Mucosa of rectum (tissue), 2 donors: ENCODE data around the gene EPM2A.

Experiments
- H3K27ac ChIP-seq, 2 donors: one replicate each; pipeline ENCODE4 v1.7.0; 2013; ENCODE audit warnings: inconsistent platforms in 2 of 2, low read depth in 2 of 2, low read length in 2 of 2
- H3K27me3 ChIP-seq, 2 donors: one replicate each; pipeline ENCODE4 v1.7.0; 2013; ENCODE audit warnings: low read length in 2 of 2; ENCODE audit not compliant: control insufficient read depth in 2 of 2, insufficient read depth in 2 of 2
- H3K36me3 ChIP-seq, 2 donors: one replicate each; pipeline ENCODE4 v1.7.0; 2013; ENCODE audit warnings: low read length in 2 of 2; ENCODE audit not compliant: control insufficient read depth in 2 of 2, insufficient read depth in 2 of 2
- H3K4me1 ChIP-seq, 2 donors: one replicate each; pipeline ENCODE4 v1.7.0; 2013; ENCODE audit warnings: low read length in 2 of 2, mild to moderate bottlenecking in 1 of 2; ENCODE audit not compliant: control insufficient read depth in 2 of 2, insufficient read depth in 2 of 2
- H3K4me3 ChIP-seq, 2 donors: one replicate each; pipeline ENCODE4 v1.7.0; 2013; ENCODE audit warnings: low read length in 2 of 2
- H3K9ac ChIP-seq, 2 donors: one replicate each; pipeline ENCODE4 v1.7.0; 2013; ENCODE audit warnings: low read length in 2 of 2, low read depth in 1 of 2, mild to moderate bottlenecking in 1 of 2
- H3K9me3 ChIP-seq, 2 donors: one replicate each; pipeline ENCODE4 v1.7.0; 2013; ENCODE audit warnings: low read length in 2 of 2; ENCODE audit not compliant: control insufficient read depth in 2 of 2
- donor health status: healthy.
- donor health status: Normal muscosa, but diverticular disease.

EPM2A gene

DNA sequence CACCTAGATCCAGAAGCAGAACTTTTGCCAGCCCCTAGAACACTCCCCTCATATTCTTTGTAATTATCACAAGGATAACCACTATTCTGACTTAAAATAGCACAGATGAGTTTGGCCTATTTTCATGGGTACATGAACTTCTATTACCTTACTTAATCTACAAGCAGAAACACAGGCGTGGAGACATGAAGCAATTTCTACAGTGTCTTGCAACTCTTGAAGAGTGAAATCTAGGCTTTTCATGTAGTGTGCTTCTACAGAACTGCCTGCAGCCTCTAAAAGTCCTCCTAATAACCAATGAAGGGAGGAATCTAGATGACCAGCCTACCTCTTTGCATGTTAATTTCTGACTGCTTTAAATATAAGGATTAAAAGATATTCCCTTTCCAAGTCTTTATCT is 82.7 kb downstream of the EPM2A start:
- Histone ChIP-seq H3K36me3 (no peaks in the 10 kb centered on the region), H3K9me3 (no peaks in the 10 kb centered on the region), H3K9ac (no peak overlapping the region), H3K4me1 (no peaks in the 10 kb centered on the region), H3K27me3 (no peaks in the 10 kb centered on the region), H3K27ac (no peak overlapping the region), H3K4me3 (no peak overlapping the region)

- no peak overlapping the region for H3K4me3 ChIP-seq
- no peak overlapping the region for H3K27ac ChIP-seq
- H3K4me1 ChIP-seq: no peaks in the 10 kb centered on the region
Measured at GRCh38 chr6:145651988-145652387, 83.3 kb downstream of the EPM2A start.

DNA sequence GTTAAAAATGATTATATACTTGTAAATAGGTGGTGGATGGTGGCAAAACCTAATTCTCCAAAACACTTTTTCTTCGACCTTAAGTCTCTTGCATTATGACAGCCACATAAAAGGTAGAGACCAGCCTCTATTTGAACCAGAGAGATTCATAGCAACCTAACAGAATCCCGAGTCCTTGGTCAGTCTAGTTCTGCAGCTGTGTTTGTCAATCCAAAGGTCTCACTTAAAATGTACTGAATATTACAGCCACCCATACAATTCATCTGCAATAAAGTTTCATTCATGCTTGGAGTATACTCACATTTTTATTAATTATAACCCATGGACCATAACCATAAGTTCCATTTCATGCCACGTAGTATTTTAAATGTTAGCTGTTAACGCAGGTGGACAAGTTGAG is 87.2 kb downstream of the EPM2A start:
- Histone ChIP-seq H3K9me3 (no peaks in the 10 kb centered on the region), H3K4me3 (no peak overlapping the region), H3K27me3 (no peaks in the 10 kb centered on the region), H3K36me3 (no peaks in the 10 kb centered on the region), H3K9ac (no peak overlapping the region), H3K27ac (no peak overlapping the region), H3K4me1 (no peaks in the 10 kb centered on the region)

More at GRCh38 chr6:145651988-145652387, 83.3 kb downstream of the EPM2A start:
- H3K36me3 ChIP-seq: no peaks in the 10 kb centered on the region
- H3K9me3 ChIP-seq: no peaks in the 10 kb centered on the region
- no peak overlapping the region for H3K9ac ChIP-seq
- no peaks in the 10 kb centered on the region for H3K27me3 ChIP-seq

DNA sequence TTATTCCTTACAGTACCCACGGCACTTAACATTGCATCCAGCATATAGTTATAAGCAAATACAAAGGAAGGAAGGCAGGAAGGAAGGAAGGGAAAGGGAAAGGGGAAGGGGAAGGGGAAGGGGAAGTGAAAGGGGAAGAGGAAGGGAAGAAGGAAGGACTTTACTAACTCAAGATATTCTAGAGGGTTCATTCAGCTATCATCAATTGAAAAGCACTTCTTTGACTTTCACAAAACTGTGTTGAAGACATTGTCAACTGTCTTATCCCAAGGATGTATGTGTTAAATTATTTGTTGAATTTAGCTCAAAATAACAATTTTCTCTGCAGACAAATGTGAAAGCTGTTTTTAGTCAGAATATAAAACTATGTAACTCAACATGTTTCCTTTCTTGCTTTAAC is 87.7 kb downstream of the EPM2A start:
- Histone ChIP-seq H3K9me3 (no peaks in the 10 kb centered on the region), H3K27me3 (no peaks in the 10 kb centered on the region), H3K4me3 (no peak overlapping the region)

DNA sequence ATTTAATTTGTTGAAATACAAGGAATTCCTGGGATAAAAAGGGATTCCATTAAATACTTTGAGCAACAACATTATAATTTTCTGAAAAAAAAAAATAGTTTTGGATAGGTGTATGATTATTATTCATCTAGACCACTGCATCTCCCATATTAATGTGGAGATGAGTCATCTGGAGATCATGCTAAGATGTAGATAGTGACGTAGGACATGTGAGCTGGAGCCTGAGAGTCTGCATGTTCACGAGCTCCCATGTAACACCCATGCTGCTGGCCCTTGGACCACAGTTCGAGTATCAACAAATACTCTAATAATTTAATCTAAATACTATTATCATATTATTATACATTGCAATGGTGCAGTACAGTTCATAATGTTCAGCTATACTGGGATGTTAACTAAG is 91.6 kb downstream of the EPM2A start:
- no peak overlapping the region for H3K4me3 ChIP-seq
- no peak overlapping the region for H3K9ac ChIP-seq
- H3K27ac ChIP-seq: no peak overlapping the region
- H3K27me3 ChIP-seq: no peaks in the 10 kb centered on the region
- no peaks in the 10 kb centered on the region for H3K4me1 ChIP-seq
- no peaks in the 10 kb centered on the region for H3K9me3 ChIP-seq
- H3K36me3 ChIP-seq: no peaks in the 10 kb centered on the region

More for the DNA sequence above, 87.7 kb downstream of the EPM2A start:
- Histone ChIP-seq H3K9ac (no peak overlapping the region), H3K4me1 (no peaks in the 10 kb centered on the region), H3K36me3 (no peaks in the 10 kb centered on the region), H3K27ac (no peak overlapping the region)

DNA sequence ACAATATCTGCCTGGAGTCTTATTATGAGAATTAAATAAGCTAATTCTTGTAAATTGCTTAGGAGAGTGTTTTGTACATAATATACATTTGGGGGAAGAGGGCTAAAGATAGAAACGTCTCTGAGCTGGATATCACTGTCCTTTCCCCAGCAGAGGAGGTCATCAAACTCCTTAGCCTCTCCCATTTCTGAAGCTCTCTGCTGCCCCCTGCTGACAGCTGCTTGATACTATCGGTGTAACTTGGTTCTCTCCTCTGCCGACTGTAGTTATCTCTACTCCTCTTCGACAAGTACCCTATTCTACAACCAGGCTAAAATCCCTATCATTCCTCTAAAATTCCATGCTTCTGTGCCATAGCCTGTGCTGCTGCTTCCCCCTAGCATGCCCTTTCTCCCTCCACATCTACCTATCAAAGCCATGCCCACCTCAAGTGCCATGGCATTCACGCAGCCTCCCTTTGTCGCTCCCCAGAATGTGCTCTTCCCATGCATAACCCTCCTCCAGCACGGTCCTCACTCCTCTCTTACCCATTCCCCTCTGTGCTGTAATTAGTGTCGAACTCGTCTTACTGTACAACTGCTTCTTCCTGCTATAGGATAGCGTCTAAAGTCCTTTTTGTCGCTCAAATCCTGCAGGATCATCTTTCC is 101.2 kb downstream of the EPM2A start:
- Histone ChIP-seq H3K4me3 (no peak overlapping the region), H3K27ac (no peak overlapping the region), H3K36me3 (no peaks in the 10 kb centered on the region), H3K9ac (no peak overlapping the region), H3K4me1 (no peaks in the 10 kb centered on the region), H3K9me3 (no peaks in the 10 kb centered on the region), H3K27me3 (no peaks in the 10 kb centered on the region)

GRCh38 chr6:145632971-145633370 is 102.3 kb downstream of the EPM2A start:
- Histone ChIP-seq H3K9me3 (no peaks in the 10 kb centered on the region), H3K27me3 (no peaks in the 10 kb centered on the region), H3K36me3 (no peaks in the 10 kb centered on the region), H3K4me1 (no peaks in the 10 kb centered on the region), H3K27ac (no peak overlapping the region), H3K9ac (no peak overlapping the region), H3K4me3 (no peak overlapping the region)

GRCh38 chr6:145631374-145631773 is 103.9 kb downstream of the EPM2A start:
- H3K36me3 ChIP-seq: peaks cover 0 to 2% of the 10 kb centered on the region in 2 donors
- no peaks in the 10 kb centered on the region for H3K27me3 ChIP-seq
- no peak overlapping the region for H3K4me3 ChIP-seq
- H3K27ac ChIP-seq: no peak overlapping the region
- H3K9ac ChIP-seq: no peak overlapping the region
- no peaks in the 10 kb centered on the region for H3K9me3 ChIP-seq
- no peaks in the 10 kb centered on the region for H3K4me1 ChIP-seq

- no peaks in the 10 kb centered on the region for H3K9me3 ChIP-seq
- no peak overlapping the region for H3K9ac ChIP-seq
- no peaks in the 10 kb centered on the region for H3K4me1 ChIP-seq
- H3K27ac ChIP-seq: no peak overlapping the region
- H3K36me3 ChIP-seq: peaks cover 0 to 2% of the 10 kb centered on the region in 2 donors
- H3K27me3 ChIP-seq: no peaks in the 10 kb centered on the region
- no peak overlapping the region for H3K4me3 ChIP-seq
Measured at GRCh38 chr6:145630598-145630997, 104.7 kb downstream of the EPM2A start.

GRCh38 chr6:145629478-145629877 is 105.8 kb downstream of the EPM2A start:
- Histone ChIP-seq H3K36me3 (peaks cover 0 to 2% of the 10 kb centered on the region in 2 donors), H3K4me1 (no peaks in the 10 kb centered on the region), H3K4me3 (no peak overlapping the region), H3K27me3 (no peaks in the 10 kb centered on the region), H3K9me3 (no peaks in the 10 kb centered on the region), H3K9ac (no peak overlapping the region), H3K27ac (no peak overlapping the region)

DNA sequence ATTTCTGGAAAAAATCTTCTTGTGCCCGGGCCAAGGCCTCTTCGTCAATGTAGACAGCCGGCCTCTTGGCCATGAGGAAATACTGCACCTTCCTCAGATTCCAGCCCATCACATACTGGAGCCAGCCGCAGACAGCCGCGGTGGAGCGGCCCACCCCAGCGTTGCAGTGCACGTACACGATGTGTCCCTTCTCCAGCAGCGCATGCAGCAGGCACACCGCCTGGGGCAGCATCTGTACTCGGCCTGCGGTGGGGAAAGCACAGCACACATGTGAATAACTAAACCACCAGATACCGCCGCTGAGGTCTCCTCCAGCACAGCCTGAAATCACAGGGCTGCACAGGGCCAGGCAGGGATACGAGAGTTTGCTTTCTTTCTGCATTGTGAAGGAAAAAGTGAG is 107.9 kb downstream of the EPM2A start:
- H3K27ac ChIP-seq: no peak overlapping the region
- no peaks in the 10 kb centered on the region for H3K27me3 ChIP-seq
- H3K4me3 ChIP-seq: no peak overlapping the region
- no peaks in the 10 kb centered on the region for H3K4me1 ChIP-seq
- H3K9me3 ChIP-seq: no peaks in the 10 kb centered on the region
- H3K36me3 ChIP-seq: peaks cover 0 to 2% of the 10 kb centered on the region in 2 donors
- no peak overlapping the region for H3K9ac ChIP-seq
